ENCODE data around the gene ANKS1B. TPM values are rescaled to one million over a fixed set of nuclear protein-coding genes. Genes with fewer than 3 reads are reported as not detected.

ANKS1B gene
- total RNA-seq, 1 experiment from 2014 or later = 0.11 TPM

GRCh38 chr12:99135376-99135775 lies 849.4 kb downstream of the ANKS1B start:
- no peak for DNase-seq (ENCODE audit: low read depth)

- DNase-seq (ENCODE audit: low read depth) = no peak
Measured at GRCh38 chr12:99133401-99133800, 851.3 kb downstream of the ANKS1B start.

GRCh38 chr12:99131751-99132199 lies 853.0 kb downstream of the ANKS1B start:
- peak; percentile 41 for DNase-seq (ENCODE audit: low read depth)

GRCh38 chr12:99130808-99131553 lies 853.8 kb downstream of the ANKS1B start:
- DNase-seq (ENCODE audit: low read depth) = peak; percentile 9

GRCh38 chr12:99128246-99128802 lies 856.4 kb downstream of the ANKS1B start:
- no peak for DNase-seq (ENCODE audit: low read depth)

- no peak for DNase-seq (ENCODE audit: low read depth)
Measured at GRCh38 chr12:99122959-99123358, 861.8 kb downstream of the ANKS1B start.

GRCh38 chr12:99122496-99122895 lies 862.2 kb downstream of the ANKS1B start:
- no peak for DNase-seq (ENCODE audit: low read depth)

- no peak for DNase-seq (ENCODE audit: low read depth)
Measured at GRCh38 chr12:99121546-99121945, 863.2 kb downstream of the ANKS1B start.

- DNase-seq (ENCODE audit: low read depth) = no peak
Measured at GRCh38 chr12:99119943-99120342, 864.8 kb downstream of the ANKS1B start.

- no peak for DNase-seq (ENCODE audit: low read depth)
Measured at GRCh38 chr12:99119449-99119848, 865.3 kb downstream of the ANKS1B start.

- no peak for DNase-seq (ENCODE audit: low read depth)
Measured at GRCh38 chr12:99111600-99111999, 873.1 kb downstream of the ANKS1B start.

GRCh38 chr12:99110868-99111267 lies 873.9 kb downstream of the ANKS1B start:
- no peak for DNase-seq (ENCODE audit: low read depth)

- no peak for DNase-seq (ENCODE audit: low read depth)
Measured at GRCh38 chr12:99110212-99110611, 874.5 kb downstream of the ANKS1B start.

- no peak for DNase-seq (ENCODE audit: low read depth)
Measured at GRCh38 chr12:99108924-99109323, 875.8 kb downstream of the ANKS1B start.

GRCh38 chr12:99099786-99100185 lies 885.0 kb downstream of the ANKS1B start:
- DNase-seq (ENCODE audit: low read depth) = no peak

- no peak for DNase-seq (ENCODE audit: low read depth)
Measured at GRCh38 chr12:99097171-99097570, 887.6 kb downstream of the ANKS1B start.

- no peak for DNase-seq (ENCODE audit: low read depth)
Measured at GRCh38 chr12:99093166-99093565, 891.6 kb downstream of the ANKS1B start.

- DNase-seq (ENCODE audit: low read depth) = no peak
Measured at GRCh38 chr12:99092100-99092851, 892.5 kb downstream of the ANKS1B start.

- DNase-seq (ENCODE audit: low read depth) = no peak
Measured at GRCh38 chr12:99087278-99087677, 897.5 kb downstream of the ANKS1B start.

GRCh38 chr12:99079811-99080210 lies 904.9 kb downstream of the ANKS1B start:
- no peak for DNase-seq (ENCODE audit: low read depth)

- no peak for DNase-seq (ENCODE audit: low read depth)
Measured at GRCh38 chr12:99068993-99069747, 915.6 kb downstream of the ANKS1B start.
